ENCODE results near the gene ELAVL2.

ELAVL2 gene

DNA sequence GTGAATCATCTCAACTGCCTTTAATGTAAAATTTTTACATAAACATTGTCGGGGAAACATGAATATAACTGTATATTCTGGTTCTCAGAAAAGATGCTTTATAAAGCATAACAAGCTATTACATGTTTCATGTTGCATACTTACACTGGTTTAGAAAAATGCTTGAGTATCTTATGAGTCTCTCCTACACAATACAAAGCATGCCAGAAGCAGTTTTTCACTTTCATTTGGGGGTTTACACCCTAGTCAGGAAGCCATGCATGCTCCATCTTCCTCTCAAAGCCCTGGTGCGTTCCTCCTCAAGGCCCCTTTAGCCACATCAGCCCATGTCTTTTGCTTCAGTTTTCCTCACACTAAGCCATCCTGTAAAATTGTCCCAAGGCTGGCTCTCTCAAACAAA, 22.8 kb downstream of the ELAVL2 start:
- H3K27ac ChIP-seq: no peak overlapping the region
- POLR2A ChIA-PET (ENCODE audit: low non-redundant PET): no interaction called here
- DNase-seq (ENCODE audit: low spot score): no peak
- CTCF ChIA-PET: interaction anchor here (0.7 kb wide), 1 partner anchor 13 kb away, joined by 3 read pairs; no protein-coding TSS in a partner anchor
- TF ChIP-seq, protein P1, sequence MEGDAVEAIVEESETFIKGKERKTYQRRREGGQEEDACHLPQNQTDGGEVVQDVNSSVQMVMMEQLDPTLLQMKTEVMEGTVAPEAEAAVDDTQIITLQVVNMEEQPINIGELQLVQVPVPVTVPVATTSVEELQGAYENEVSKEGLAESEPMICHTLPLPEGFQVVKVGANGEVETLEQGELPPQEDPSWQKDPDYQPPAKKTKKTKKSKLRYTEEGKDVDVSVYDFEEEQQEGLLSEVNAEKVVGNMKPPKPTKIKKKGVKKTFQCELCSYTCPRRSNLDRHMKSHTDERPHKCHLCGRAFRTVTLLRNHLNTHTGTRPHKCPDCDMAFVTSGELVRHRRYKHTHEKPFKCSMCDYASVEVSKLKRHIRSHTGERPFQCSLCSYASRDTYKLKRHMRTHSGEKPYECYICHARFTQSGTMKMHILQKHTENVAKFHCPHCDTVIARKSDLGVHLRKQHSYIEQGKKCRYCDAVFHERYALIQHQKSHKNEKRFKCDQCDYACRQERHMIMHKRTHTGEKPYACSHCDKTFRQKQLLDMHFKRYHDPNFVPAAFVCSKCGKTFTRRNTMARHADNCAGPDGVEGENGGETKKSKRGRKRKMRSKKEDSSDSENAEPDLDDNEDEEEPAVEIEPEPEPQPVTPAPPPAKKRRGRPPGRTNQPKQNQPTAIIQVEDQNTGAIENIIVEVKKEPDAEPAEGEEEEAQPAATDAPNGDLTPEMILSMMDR (conservative IDR thresholded peaks at IDR 0.05; ENCODE audit: low read depth): no peak

DNA sequence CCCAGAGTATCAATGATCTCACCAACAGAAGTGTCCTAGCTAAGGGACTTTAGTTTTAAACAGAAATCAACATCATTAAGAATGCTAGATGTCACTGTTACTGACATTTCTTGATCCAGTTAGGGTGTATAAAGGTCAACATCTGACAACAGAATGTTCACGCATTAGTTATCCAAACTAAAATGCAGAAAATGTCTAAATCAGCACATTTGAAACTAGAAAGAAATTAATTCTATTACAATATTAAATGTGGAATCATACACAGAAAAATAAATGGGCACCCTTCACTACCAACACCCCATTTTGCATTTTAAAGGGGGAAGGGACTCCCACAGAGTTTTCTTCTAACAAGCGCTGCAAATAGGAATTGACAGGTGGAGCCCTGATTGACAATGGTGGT, 24.5 kb downstream of the ELAVL2 start:
- no peak for DNase-seq (ENCODE audit: low spot score)
- POLR2A ChIA-PET (ENCODE audit: low non-redundant PET): no interaction called here
- TF ChIP-seq, protein P1 (conservative IDR thresholded peaks at IDR 0.05; ENCODE audit: low read depth): no peak
- no peak overlapping the region for H3K27ac ChIP-seq
- CTCF ChIA-PET: no interaction called here

DNA sequence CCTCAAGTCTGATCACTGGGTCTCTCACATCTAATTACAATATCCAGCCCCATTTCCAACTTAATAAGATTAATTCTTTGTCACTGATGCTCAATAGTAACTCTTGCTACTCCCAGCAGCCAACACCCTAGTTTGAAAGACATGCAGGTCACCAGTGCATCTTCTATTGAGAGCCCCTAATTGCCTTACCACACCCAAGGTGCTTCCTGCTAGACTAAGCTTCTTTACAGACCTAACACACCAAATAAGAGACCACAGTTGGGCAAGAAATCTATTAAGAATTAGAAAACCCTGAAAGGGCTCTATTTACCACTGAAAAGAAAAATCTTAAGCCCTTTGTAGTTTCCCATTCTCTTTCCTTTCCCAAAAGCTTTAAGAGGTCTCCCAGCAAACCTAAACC, 26.5 kb downstream of the ELAVL2 start:
- no peak for DNase-seq (ENCODE audit: low spot score)
- ChIA-PET POLR2A (ENCODE audit: low non-redundant PET) (no interaction called here), CTCF (no interaction called here)
- TF ChIP-seq, protein P1 (conservative IDR thresholded peaks at IDR 0.05; ENCODE audit: low read depth): no peak
- H3K27ac ChIP-seq: no peak overlapping the region

DNA sequence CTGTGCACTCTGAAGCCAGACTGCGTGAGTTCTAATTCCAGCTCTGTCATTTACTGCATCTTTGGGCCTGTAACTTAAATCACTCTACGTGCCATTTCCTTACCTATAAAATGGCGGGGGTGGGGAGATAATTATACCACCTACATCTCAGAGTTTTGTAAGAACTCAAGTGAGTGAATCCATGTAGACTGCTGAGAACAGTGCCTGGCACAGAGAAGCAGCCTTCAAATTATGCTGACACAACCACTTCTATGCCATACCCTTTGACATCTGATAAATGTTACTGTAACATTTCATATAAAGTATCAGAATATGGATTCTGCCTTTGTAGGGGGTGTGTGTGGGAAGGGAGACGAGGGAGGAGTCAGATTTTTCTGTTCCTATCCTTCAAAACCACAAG, 27.7 kb downstream of the ELAVL2 start:
- ChIA-PET POLR2A (ENCODE audit: low non-redundant PET) (no interaction called here), CTCF (no interaction called here)
- no peak for DNase-seq (ENCODE audit: low spot score)
- H3K27ac ChIP-seq: no peak overlapping the region
- TF ChIP-seq, protein P1 (conservative IDR thresholded peaks at IDR 0.05; ENCODE audit: low read depth): no peak

DNA sequence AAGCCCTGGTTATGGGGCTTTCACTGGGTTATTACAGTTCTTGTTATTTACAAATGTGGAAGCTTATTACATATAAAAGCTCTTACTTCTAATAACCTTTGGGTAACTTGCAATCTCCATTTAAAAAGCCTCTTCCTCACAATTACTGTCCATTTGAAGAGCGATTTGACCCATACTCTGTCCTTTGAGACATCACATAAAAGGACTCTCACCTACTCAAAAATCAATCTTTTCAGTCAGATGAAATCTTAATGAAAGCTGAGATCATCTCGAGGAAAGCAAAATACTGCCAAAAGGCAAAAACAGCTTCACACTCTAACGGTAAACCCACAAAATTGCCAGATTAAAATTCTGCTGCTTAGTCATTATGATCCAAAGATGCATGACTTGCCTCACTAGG, 29.8 kb downstream of the ELAVL2 start:
- ChIA-PET POLR2A (ENCODE audit: low non-redundant PET) (no interaction called here), CTCF (no interaction called here)
- TF ChIP-seq, protein P1 (conservative IDR thresholded peaks at IDR 0.05; ENCODE audit: low read depth): no peak
- no peak overlapping the region for H3K27ac ChIP-seq
- DNase-seq (ENCODE audit: low spot score): no peak

DNA sequence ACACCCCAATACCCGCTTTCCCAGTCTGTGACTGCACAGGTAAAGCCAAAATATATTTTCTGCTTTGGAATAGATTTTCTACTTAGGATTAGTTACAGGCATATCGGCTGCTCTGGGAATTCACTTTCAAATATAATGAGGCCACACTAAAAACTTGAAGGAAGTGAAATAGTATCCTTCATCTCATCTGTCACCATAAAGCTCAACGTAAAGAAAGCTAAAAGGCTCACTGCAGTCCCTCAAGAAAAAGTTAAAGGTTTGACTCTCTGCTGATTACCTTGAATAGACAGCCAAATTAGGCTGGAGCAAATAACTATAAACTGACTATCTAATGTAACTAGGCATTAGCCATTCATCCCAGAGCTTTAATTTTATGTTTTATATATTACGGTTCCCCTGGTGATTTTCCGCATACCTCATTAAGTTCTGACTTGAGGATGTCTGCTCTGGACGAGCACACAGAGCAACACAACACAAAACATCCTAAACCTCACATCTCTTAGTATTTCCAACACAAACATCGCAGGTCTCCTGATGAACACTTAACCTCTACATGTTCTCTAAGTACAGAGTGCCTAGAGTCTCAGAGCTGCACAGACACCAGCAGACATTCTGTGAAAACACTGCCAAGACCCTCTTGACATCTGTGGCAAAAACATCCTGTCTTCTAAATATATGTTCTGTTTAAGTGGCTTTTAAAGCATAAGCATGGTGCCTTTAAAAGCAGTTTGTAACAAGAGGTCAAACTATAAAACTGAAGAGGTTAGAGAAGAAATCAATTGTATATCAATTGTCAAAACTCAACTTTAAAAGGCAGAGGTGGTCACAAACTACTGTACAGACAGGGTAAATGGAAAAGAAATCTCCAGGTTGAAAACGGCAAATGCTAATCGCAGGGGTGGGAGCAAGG, 35.4 kb downstream of the ELAVL2 start:
- POLR2A ChIA-PET (ENCODE audit: low non-redundant PET): no interaction called here
- DNase-seq (ENCODE audit: low spot score): no peak
- TF ChIP-seq, protein P1 (conservative IDR thresholded peaks at IDR 0.05; ENCODE audit: low read depth): no peak
- CTCF ChIA-PET: interaction anchor here (0.6 kb wide), 1 partner anchor 12 kb away, joined by 3 read pairs; no protein-coding TSS in a partner anchor
- no peak overlapping the region for H3K27ac ChIP-seq
